HG03095 (cell line): Measurements from ENCODE around the gene KCNMB3.
"Not testable (repeated sequence)": the region's sequence is repeated elsewhere in the genome, so short reads cannot be mapped to it uniquely, and the experiment has no call there.

Experiments
- ATAC-seq: cut with Tn5 transposase; IDR thresholded peaks from one replicate; pipeline ENCODE4 v1.9.1; 2021; ENCODE audit warnings: moderate library complexity; ENCODE audit not compliant: unreplicated experiment

Gene KCNMB3

GRCh38 chr3:179250803-179251476, at the start of gene KCNMB3:
Gene KCNMB3, minus strand, starts transcription at chr3:179251114. Its CDS starts 124 bp downstream, at chr3:179250990.
- no peak for ATAC-seq

GRCh38 chr3:179299999-179300613, 49.2 kb upstream of the KCNMB3 start:
- peak; percentile 69 for ATAC-seq

- no peak for ATAC-seq
Observed at GRCh38 chr3:179299316-179299715, 48.4 kb upstream of the KCNMB3 start.

- ATAC-seq: no peak
Observed at GRCh38 chr3:179297971-179298725, 47.2 kb upstream of the KCNMB3 start.

GRCh38 chr3:179292450-179292849, 41.5 kb upstream of the KCNMB3 start:
- no peak for ATAC-seq

GRCh38 chr3:179289295-179289694, 38.4 kb upstream of the KCNMB3 start:
- no peak for ATAC-seq

- ATAC-seq: no peak
Observed at GRCh38 chr3:179288845-179289244, 37.9 kb upstream of the KCNMB3 start.

GRCh38 chr3:179286331-179286730, 35.4 kb upstream of the KCNMB3 start:
- no peak for ATAC-seq

GRCh38 chr3:179281825-179282224, 30.9 kb upstream of the KCNMB3 start:
- no peak for ATAC-seq

GRCh38 chr3:179279837-179280236, 28.9 kb upstream of the KCNMB3 start:
- ATAC-seq: no peak

GRCh38 chr3:179278932-179279693, 28.2 kb upstream of the KCNMB3 start:
- ATAC-seq: no peak

- ATAC-seq: no peak
Observed at GRCh38 chr3:179278151-179278550, 27.2 kb upstream of the KCNMB3 start.

GRCh38 chr3:179276743-179277142, 25.8 kb upstream of the KCNMB3 start:
- no peak for ATAC-seq

- ATAC-seq: no peak
Observed at GRCh38 chr3:179276001-179276400, 25.1 kb upstream of the KCNMB3 start.

- ATAC-seq: not testable (repeated sequence)
Observed at GRCh38 chr3:179274434-179274833, 23.5 kb upstream of the KCNMB3 start.

- ATAC-seq: no peak
Observed at GRCh38 chr3:179272385-179272784, 21.5 kb upstream of the KCNMB3 start.

GRCh38 chr3:179269152-179269707, 18.3 kb upstream of the KCNMB3 start:
- ATAC-seq: no peak

GRCh38 chr3:179268400-179269051, 17.6 kb upstream of the KCNMB3 start:
- no peak for ATAC-seq

- no peak for ATAC-seq
Observed at GRCh38 chr3:179266701-179267211, 15.8 kb upstream of the KCNMB3 start.

GRCh38 chr3:179265875-179266274, 15.0 kb upstream of the KCNMB3 start:
- ATAC-seq: peak; percentile 42
